HCT116 (cell line): ENCODE measurements around the gene C5orf63.

ENCODE experiments used
- CTCF ChIP-seq, 3 experiments: fragments of 200-600 bp in 1 of 3; sonication (generic) in 1 of 3; IDR thresholded peaks in 2 of 3; conservative IDR thresholded peaks in 1 of 3; 2 replicates each; pipeline ENCODE4 v1.5.1; 2012 to 2017; ENCODE audit warnings: low read depth in 2 of 3, low read length in 2 of 3, antibody characterized with exemption in 1 of 3, borderline replicate concordance in 1 of 3, control low read depth in 1 of 3, mild to moderate bottlenecking in 1 of 3, mixed read lengths in 1 of 3, mixed run types in 1 of 3, moderate library complexity in 1 of 3; ENCODE audit not compliant: insufficient read depth in 1 of 3
- EZH2 ChIP-seq: fragments of 200-600 bp; sonication (generic); IDR thresholded peaks from 2 replicates; pipeline ENCODE4 v1.6.1; 2017; ENCODE audit warnings: antibody characterized with exemption, mixed run types
- FOSL1 ChIP-seq: IDR thresholded peaks from 2 replicates; pipeline ENCODE4 v1.6.1; 2012; ENCODE audit warnings: low read depth
- POLR2AphosphoS5 ChIP-seq: IDR thresholded peaks from 2 replicates; pipeline ENCODE4 v1.6.1; 2011; ENCODE audit warnings: mild to moderate bottlenecking, low read depth, low read length, moderate library complexity
- TCF7L2 ChIP-seq: IDR thresholded peaks from 2 replicates; pipeline ENCODE4 v1.7.0; 2011; ENCODE audit warnings: borderline replicate concordance, inconsistent platforms; ENCODE audit not compliant: insufficient read depth, insufficient read length; ENCODE audit errors: extremely low read depth
- ZBTB33 ChIP-seq: IDR thresholded peaks from 2 replicates; pipeline ENCODE4 v1.6.1; 2011; ENCODE audit warnings: mild to moderate bottlenecking, low read length, moderate library complexity; ENCODE audit not compliant: insufficient replicate concordance; ENCODE audit errors: extremely low read depth
- TF ChIP-seq, protein P1 (sequence below): IDR thresholded peaks from 2 replicates; pipeline ENCODE4 v1.6.1; 2012
- TF ChIP-seq, protein P2 (sequence below): IDR thresholded peaks from 2 replicates; pipeline ENCODE4 v1.6.1; 2012; ENCODE audit warnings: low read depth

GRCh38 chr5:127011961-127012644, 61.2 kb downstream of the C5orf63 start:
- TF ChIP-seq TCF7L2 (no peak), CTCF (IDR thresholded peaks at IDR 0.05 in 2 of 3, conservative IDR thresholded peaks at IDR 0.05 in 1 of 3; ENCODE audit: borderline replicate concordance in 1 of 3, insufficient read depth in 1 of 3, low read depth in 2 of 3, low read length in 2 of 3) (no peak), ZBTB33 (no peak), POLR2AphosphoS5 (no peak), EZH2 (no peak), FOSL1 (no peak)
- TF ChIP-seq, protein P1, sequence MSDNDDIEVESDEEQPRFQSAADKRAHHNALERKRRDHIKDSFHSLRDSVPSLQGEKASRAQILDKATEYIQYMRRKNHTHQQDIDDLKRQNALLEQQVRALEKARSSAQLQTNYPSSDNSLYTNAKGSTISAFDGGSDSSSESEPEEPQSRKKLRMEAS: no peak
- TF ChIP-seq, protein P2, sequence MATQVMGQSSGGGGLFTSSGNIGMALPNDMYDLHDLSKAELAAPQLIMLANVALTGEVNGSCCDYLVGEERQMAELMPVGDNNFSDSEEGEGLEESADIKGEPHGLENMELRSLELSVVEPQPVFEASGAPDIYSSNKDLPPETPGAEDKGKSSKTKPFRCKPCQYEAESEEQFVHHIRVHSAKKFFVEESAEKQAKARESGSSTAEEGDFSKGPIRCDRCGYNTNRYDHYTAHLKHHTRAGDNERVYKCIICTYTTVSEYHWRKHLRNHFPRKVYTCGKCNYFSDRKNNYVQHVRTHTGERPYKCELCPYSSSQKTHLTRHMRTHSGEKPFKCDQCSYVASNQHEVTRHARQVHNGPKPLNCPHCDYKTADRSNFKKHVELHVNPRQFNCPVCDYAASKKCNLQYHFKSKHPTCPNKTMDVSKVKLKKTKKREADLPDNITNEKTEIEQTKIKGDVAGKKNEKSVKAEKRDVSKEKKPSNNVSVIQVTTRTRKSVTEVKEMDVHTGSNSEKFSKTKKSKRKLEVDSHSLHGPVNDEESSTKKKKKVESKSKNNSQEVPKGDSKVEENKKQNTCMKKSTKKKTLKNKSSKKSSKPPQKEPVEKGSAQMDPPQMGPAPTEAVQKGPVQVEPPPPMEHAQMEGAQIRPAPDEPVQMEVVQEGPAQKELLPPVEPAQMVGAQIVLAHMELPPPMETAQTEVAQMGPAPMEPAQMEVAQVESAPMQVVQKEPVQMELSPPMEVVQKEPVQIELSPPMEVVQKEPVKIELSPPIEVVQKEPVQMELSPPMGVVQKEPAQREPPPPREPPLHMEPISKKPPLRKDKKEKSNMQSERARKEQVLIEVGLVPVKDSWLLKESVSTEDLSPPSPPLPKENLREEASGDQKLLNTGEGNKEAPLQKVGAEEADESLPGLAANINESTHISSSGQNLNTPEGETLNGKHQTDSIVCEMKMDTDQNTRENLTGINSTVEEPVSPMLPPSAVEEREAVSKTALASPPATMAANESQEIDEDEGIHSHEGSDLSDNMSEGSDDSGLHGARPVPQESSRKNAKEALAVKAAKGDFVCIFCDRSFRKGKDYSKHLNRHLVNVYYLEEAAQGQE: no peak
